Tibial nerve (tissue), 4 donors: Measurements from ENCODE around the gene COL9A3.

Experiments
- EP300 ChIP-seq, 2 donors: sonication (generic); formaldehyde crosslinking; IDR thresholded peaks; one replicate each; pipeline ENCODE4 v1.6.1; 2017; ENCODE audit warnings: antibody characterized with exemption in 2 of 2, mild to moderate bottlenecking in 1 of 2
- TF ChIP-seq, protein P1 (sequence below), 5 experiments: fragments of 200-600 bp in 3 of 5; fragments of 450-650 bp in 2 of 5; sonication (generic) in 3 of 5; IDR thresholded peaks; one replicate each; pipeline ENCODE4 v1.5.1; 2016 to 2019; ENCODE audit warnings: antibody characterized with exemption in 5 of 5, mild to moderate bottlenecking in 3 of 5, moderate library complexity in 2 of 5

DNA sequence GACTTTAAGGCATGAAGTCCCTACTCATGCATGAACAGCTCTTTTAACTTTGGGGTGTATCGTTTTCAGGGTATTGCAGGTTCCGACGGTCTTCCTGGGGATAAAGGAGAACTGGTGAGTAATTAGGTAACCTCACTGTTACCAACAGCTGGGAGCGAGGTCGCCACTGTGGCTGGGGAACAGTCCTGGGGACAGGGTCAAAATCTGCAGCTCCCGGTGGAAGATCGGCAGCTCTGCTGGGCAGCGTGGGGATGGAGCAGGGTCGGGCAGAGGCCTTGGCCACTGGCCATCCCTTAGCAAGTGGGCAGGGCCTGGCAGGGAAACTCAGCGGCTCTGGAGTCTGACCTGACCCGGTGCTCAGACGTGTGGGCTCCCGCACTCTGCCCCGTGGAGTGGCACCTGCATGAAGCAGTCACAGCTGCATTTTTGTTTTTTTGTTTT, 16.1 kb downstream of the COL9A3 start:
- TF ChIP-seq EP300 (IDR thresholded peaks at IDR 0.05): no peak
- TF ChIP-seq, protein P1, sequence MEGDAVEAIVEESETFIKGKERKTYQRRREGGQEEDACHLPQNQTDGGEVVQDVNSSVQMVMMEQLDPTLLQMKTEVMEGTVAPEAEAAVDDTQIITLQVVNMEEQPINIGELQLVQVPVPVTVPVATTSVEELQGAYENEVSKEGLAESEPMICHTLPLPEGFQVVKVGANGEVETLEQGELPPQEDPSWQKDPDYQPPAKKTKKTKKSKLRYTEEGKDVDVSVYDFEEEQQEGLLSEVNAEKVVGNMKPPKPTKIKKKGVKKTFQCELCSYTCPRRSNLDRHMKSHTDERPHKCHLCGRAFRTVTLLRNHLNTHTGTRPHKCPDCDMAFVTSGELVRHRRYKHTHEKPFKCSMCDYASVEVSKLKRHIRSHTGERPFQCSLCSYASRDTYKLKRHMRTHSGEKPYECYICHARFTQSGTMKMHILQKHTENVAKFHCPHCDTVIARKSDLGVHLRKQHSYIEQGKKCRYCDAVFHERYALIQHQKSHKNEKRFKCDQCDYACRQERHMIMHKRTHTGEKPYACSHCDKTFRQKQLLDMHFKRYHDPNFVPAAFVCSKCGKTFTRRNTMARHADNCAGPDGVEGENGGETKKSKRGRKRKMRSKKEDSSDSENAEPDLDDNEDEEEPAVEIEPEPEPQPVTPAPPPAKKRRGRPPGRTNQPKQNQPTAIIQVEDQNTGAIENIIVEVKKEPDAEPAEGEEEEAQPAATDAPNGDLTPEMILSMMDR (IDR thresholded peaks at IDR 0.05): no peak
